Stimulated activated CD8-positive, alpha-beta memory T cell treated with anti-CD3 and anti-CD28 coated beads, Interleukin-12 subunit alpha, Interleukin-12 subunit beta, amount 100 ng/mL, for 24 hours (primary cell): Measurements from ENCODE around the gene SHLD2.
A peak's percentile ranks its signal among the peaks of the same experiment; 100 is the strongest.
"Not testable (repeated sequence)": the region's sequence is repeated elsewhere in the genome, so short reads cannot be mapped to it uniquely, and the experiment has no call there.

ENCODE experiments used
- DNase-seq: peaks from one replicate; pipeline ENCODE4 v3.0.0-alpha.2; 2020; ENCODE audit errors: extremely low read depth

Gene SHLD2

DNA sequence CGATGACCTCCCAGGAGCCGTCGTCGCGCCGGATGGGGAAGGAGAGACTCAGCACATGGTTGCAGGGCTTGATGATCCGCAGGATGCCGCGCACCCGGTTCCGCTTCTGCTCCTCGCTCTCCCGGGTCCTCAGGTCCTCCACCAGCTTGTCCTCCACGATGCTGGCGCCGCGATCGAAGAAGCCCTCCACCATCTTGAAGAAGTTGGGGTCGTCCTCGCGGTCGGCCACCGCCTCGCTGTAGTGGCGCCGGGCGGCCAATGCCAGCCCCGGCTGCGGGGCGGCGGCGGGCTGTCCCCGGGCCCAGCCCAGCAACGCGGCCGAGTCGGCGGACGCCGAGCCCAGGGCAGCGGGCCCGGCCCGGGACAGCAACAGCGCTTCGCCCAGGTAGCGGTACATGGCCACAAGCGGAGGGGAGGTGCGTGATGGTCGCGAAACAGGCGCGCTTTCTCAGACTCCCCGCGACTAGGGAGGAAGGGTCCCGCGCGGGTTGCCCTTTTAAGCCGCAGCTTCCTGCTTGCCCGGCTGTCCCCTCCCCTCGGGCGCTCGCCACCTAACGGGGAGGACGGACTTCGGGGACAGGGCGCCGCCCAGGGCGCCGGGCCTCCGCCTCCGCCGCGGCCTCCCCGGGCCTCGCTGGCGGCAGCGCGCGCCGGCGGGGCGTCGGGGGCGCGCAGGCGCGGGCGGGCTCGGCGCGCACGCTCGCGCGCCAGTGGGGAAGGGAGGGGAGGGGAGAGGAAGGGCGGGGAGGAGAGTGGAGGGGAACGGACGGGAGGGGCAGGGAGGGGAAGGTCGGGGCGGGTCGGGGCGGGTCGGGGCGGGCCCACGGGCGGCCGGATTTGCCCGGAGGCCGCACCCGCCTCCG lies at the start of gene SHLD2, which contains the start of gene GLUD1:
Gene SHLD2 (plus strand): TSS at position 834 of the 863 bp plus-strand sequence. CDS start 56,149 bp downstream, outside the sequence.
Gene GLUD1 (minus strand): TSS at position 471 of the 863 bp plus-strand sequence. CDS start 74 bp downstream, at position 397.
- peak; percentile 70 for DNase-seq

DNA sequence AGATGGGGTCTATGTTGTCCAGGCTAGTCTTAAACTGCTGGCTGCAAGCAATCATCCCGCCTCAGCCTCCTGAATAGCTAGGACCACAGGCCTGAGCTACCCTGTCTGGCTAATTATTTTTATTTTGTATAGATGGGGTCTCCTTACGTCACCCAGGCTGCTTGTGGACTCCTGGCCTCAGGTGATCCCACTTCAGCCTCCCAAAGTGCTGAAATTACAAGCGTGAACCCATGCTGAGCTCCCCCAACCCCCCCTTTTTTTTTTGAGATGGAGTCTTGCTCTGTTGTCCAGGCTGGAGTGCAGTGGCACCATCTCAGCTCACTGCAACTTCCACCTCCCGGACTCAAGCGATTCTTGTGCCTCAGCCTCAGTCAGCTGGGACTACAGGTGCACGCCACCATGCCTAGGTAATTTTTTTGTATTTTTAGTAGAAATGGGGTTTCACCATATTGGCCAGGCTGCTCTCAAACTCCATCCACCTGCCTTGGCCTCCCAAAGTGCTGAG lies 49.5 kb upstream of the SHLD2 start:
- DNase-seq = no peak

- no peak for DNase-seq
Observed at GRCh38 chr10:87053111-87053510, 41.9 kb upstream of the SHLD2 start.

GRCh38 chr10:87053577-87054181 lies 41.3 kb upstream of the SHLD2 start:
- no peak for DNase-seq

GRCh38 chr10:87054373-87055295 lies 40.4 kb upstream of the SHLD2 start:
- no peak for DNase-seq

DNA sequence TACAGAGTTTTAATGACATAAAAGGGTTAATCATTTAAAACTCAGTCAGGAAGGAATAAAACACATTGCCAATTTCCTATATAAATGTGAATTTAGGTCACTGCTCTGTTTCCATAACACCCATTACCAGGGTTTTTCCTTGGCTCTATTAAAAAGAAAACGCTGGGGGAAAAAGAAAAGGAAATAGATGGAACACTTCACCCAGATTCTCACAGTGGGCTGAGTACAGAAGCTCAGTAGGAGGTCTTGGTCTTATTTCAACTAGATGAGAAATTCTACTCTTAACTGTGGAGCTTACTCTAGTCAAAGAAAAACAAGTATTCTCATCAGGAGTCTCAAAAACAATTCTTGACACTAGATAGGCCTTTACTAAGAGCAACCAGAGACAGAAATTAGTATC lies 36.8 kb upstream of the SHLD2 start:
- no peak for DNase-seq

DNA sequence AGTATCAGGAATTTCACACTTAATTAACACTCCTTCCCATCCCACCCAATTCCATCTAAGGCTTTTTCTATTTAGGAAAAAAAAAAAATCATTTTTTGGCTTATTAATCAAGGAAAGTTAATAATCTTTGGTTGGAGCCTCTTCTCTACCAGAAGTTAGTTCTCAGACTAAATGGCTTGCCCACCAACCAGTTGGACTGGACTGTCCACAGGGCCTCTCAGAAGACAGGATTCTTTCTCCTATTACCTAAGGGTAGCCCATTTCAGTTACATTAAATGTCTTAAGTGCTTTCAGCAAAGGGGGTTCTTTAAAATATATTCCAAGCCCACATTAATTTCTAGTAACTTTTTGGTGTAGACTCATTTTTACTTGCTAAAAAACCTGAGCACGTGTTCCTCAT lies 35.6 kb upstream of the SHLD2 start:
- DNase-seq = no peak

- no peak for DNase-seq
Observed at GRCh38 chr10:87060280-87060928, 34.6 kb upstream of the SHLD2 start.

- no peak for DNase-seq
Observed at GRCh38 chr10:87064651-87065050, 30.4 kb upstream of the SHLD2 start.

- DNase-seq = no peak
Observed at GRCh38 chr10:87066178-87066577, 28.8 kb upstream of the SHLD2 start.

DNA sequence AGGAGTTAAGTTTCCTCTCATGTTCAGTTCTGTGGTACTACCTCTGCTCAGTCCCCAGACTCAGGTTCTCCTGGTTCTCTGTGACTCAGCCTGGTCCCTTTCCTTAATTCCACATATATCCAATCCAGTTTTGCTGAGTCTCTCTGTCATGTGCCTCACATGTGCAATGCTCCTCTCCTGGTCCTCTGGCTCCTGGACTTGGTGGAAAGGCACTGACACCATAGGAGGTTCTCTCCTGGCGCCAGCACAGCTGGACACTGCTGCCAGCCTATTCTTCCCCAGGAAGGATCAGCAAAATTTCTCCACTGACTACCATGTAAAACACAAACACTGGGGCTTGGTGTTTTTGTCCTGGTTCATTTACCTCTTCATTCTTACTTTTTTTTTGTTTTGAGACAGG lies 28.1 kb upstream of the SHLD2 start:
- no peak for DNase-seq

DNA sequence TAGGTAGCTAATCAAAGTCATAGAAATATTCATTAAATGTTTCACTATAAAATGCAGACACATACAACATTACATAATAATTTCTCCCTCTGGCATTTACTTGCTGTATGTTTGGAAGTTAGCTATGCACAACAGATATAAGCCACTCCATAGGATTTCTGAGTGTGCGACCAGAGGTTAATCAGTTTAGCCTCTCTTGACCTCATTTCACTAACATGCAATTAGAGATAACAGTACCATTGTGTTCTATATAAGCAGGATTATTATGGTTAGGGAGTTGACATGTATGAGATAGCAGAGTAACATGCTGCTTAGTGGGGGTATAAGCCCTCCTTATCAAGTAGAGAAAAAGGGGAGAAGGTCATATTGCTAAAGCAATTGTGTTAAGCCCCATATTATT lies 26.7 kb upstream of the SHLD2 start:
- DNase-seq = no peak

- DNase-seq = no peak
Observed at GRCh38 chr10:87072449-87072848, 22.6 kb upstream of the SHLD2 start.

DNA sequence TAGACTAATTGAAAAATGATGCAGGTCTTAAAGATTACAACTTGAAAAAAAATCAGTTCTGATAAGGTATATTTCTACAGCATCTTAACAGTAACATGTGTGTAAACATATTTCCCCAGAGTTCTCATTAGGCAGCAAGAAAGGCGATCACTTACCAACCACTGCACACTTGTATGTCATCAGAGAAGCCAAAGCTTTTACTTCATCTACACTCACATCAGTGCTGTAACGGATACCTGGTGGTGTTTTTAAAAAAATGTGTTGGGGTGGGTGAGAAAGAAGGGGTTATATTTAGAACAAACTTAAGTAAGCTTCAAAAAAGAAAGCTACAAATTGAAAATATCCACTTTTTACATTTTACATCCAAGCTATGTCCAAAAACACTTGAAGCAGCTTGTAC lies 18.6 kb upstream of the SHLD2 start:
- not testable (repeated sequence) for DNase-seq

DNA sequence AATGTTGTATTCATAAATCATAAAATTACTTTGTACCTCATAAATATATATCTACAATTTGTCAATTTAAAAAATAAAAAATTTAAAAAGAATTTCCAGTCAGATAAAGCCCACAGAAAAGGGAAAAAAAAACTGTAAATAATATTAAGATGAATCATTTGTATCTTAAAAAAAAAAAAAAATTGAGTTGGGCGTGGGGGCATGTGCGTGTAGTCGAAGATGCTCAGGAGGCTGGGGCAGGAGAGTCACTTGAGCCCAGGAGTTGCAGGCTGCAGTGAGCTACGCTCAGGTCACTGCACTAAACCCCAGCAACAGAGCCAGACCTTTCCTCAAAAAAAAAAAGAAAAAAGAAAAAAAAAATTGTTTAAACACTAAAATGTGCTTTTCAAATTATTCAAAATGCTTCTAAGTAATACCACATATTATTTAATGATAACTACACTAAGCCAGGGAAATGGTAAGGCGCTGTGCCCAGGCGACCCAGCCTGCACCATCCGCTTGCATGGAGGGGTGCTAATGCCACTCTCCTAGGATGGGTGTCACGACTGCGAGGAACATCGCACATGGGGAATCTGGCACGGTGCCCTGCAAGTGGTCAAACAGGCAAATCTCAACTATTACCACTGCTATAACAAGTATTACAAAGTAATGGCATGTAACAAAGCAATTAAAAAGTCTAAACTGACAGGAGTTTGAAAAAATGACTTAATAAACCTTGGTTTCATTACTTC lies 15.7 kb upstream of the SHLD2 start:
- no peak for DNase-seq

DNA sequence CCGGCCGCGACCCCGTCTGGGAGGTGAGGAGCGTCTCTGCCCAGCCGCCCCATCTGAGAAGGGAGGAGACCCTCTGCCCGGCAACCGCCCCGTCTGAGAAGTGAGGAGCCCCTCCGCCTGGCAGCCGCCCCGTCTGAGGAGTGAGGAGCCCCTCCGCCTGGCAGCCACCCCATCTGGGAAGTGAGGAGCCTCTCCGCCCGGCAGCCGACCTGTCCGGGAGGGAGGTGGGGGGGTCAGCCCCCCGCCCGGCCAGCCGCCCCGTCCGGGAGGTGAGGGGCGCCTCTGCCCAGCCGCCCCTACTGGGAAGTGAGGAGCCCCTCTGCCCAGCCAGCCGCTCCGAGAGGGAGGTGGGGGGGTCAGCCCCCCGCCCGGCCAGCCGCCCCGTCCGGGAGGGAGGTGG lies 14.4 kb upstream of the SHLD2 start:
- not testable (repeated sequence) for DNase-seq

DNA sequence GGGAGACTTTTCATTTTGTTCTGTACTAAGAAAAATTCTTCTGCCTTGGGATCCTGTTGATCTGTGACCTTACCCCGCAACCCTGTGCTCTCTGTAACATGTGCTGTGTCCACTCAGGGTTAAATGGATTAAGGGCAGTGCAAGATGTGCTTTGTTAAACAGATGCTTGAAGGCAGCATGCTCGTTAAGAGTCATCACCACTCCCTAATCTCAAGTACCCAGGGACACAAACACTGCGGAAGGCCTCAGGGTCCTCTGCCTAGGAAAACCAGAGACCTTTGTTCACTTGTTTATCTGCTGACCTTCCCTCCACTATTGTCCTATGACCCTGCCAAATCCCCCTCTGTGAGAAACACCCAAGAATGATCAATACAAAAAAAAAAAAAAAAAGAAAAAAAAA lies 13.4 kb upstream of the SHLD2 start:
- DNase-seq = not testable (repeated sequence)

DNA sequence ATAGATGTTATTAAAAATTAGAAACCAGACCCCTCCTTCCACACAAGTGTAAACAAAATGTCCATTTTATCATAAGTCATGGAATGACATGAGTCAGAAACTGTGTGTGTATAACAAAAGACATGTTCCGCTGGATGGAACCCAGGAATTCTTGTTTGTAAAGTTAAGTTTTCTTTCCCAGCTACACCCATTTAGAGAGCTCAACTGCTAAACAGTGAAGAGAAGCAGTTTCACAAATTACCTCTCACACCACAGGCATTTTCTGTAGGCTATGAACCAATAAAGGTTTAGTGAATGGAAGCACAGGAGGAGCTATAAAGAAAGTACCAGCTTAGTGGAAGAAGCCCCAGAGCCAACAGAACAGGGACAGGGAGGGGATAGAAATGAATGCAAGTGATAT lies 12.8 kb upstream of the SHLD2 start:
- DNase-seq = not testable (repeated sequence)

DNA sequence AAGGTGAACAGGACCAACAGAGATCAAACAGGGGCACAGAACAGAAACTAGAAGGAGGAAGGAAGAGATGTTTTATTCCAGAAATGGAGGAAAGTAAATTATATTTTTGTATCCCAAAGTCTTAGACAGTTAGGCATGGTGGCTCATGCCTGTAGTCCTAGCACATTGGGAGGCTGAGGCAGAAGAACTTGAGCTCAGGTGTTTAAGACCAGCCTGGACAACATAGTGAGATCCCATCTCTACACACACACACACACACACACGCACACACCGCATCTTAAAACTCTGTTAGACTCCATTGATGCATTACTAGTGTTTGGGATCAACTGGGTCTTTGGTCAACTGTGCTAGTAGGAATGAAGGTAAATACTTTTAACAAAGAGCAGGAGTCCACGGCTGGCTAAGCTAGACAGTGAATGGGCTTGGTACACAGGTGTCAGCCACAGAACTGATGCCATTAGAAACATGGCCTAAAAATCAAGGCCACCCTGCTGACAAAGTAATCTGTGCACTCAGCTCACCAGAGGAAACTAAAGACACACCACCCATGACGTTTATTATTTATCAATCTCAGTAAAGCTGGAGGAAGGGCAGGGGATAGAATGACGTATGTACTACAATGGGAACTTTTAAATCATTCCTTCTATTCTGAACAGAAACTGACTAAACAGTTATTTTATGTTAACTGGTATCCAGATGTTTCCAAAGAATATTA lies 11.3 kb upstream of the SHLD2 start:
- not testable (repeated sequence) for DNase-seq

DNA sequence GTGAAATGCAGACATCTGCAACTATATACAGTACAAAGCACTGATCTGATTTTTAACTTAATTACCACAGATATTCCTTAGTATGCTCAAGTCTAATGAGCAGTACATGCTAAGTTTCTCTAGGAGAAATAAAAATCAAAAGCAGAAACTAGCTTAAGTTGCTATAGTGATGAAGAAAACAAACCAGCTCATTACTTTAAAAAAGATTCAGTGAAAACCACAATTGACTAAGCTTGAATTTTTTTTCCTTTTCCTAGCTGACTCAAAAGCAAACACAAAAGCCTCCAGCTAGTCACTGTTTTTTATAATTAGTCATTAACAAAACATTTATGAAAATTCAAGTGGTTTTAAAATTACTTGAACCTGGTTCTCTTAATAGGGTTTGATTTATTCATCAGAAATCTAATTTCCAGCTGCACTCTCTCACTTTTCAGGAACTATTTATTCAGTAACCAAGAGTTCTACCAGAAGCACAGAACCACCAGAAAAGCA lies 10.7 kb upstream of the SHLD2 start:
- not testable (repeated sequence) for DNase-seq
